Middle frontal gyrus (tissue), 1 donor: ENCODE data around the gene KRT76.
"Not testable (repeated sequence)": the region's sequence is repeated elsewhere in the genome, so short reads cannot be mapped to it uniquely, and the experiment has no call there.

Experiments used
- DNase-seq: peaks from one replicate; pipeline ENCODE4 v3.0.0-alpha.2; 2015; ENCODE audit warnings: low spot score; ENCODE audit errors: extremely low spot score

The KRT76 gene

DNA sequence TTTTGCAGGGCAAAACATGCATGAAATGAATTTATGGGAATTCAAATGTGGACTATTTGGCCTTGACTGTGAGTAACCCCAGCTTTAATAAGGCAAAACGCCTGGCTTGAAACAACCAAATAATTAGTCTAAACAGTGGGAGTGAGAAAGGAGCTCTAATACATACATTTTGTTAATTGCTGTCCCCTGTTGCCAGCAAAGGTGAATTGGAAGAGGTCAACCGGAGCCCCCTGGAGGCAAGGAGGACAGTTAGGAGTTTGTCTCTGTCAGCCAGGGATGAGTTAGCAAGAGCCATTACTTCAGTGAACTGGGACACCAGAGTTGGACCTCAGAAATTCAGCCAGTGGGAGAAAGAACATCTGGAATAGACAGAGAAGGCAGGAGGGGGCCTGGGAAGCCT is 17.4 kb downstream of the KRT76 start:
- DNase-seq: no peak

DNA sequence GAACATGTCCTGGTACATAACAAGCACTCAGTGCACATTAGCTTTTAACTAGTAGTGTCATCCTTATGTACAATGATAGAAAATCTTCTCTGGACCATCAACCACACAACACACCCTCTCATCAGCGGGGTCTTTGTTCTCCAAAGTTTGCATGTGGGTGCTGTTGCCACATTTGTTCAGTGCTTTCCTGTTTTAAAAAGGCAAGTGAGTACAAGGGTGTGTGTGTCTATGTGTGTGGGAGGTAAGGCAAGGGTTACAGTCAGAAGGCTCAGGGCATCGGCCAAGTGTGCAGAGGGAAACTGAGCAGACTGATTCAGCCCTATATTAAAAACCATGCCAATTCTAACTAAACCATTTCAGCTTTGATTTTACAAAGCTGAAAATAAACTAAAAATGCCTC is 17.9 kb downstream of the KRT76 start:
- DNase-seq: no peak

GRCh38 chr12:52757449-52758176 is 19.5 kb downstream of the KRT76 start:
- DNase-seq: no peak

- no peak for DNase-seq
These were observed 20.7 kb downstream of the KRT76 start for GRCh38 chr12:52756281-52756960.

DNA sequence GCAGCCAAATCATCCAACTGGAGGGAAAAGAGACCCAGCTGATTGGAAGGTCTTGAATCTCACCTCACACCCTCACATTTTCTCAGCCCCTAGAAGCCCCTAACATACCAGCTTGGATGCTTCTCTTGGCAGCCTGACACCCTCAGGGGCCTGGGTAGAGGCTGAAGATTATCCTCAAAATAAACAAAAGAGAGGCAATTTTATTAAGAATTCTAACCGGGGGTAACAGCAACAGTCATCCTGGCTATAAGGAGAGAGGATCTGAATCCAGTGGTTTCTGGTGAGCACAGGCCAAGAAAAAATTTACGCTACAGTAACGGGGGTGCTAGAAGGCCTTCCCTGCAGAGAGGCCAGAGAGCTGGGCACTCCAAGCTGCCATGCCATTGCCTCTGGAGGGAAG is 21.6 kb downstream of the KRT76 start:
- no peak for DNase-seq

GRCh38 chr12:52754135-52754534 is 23.0 kb downstream of the KRT76 start:
- DNase-seq: no peak

GRCh38 chr12:52753283-52753682 is 23.9 kb downstream of the KRT76 start:
- DNase-seq: no peak

DNA sequence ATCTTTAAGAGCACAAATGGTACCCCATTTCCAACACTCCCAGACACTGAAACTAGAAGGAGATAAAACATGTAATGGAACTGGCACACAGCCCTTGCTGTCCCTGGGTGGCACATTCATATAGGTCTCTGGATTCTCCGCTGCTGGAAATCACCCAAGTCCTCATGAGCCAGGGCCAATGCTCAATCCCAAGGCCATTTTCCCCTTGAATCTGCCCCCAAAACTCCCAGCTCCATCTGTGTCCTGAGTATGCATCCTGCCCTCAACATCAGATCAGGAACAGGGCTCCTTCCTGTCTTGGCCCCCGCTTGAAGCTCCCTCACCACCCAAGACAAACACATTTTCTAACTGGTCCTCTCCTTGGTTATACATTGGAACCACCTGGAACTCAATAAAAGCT is 24.6 kb downstream of the KRT76 start:
- DNase-seq: no peak

- DNase-seq: no peak
These were observed 25.4 kb downstream of the KRT76 start for GRCh38 chr12:52751795-52752194.

DNA sequence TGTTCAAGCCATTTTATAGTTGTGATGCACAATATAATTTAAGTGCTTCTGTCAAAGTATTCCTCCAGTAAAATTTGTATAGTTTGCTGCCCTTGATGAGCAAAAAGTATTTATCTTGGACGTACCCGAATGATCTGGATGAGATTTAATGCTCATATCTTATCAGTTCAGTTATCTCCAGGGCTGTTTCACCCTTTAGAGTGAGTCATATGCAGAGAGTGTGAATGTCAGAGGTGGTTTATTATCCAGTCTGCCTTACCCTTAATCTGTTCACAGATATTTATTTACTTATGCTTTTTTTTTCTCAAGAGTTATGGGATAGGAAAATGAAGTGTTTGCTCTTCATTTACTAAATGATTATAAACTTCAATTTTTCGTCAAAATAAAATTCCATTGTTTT is 26.6 kb downstream of the KRT76 start:
- not testable (repeated sequence) for DNase-seq

GRCh38 chr12:52749827-52750226 is 27.3 kb downstream of the KRT76 start:
- DNase-seq: no peak

DNA sequence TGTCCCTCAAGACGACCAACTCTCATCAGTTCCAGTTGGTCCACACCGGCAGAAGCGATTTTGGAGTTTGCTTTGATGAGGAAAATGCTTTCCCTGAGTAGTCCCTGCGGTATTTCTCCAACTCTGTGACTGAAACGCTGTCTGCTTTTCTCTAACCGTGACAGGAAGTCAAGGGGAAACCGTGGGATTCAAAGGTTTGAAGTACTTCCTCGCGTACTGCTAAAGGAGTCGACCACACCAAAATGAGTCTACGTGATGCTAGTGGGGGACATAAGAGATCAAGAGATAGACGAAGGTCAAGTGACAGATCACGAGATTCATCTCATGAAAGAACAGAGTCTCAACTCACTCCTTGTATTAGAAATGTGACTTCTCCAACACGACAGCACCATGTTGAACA is 28.6 kb downstream of the KRT76 start:
- DNase-seq: no peak

- DNase-seq: no peak
These were observed 31.6 kb downstream of the KRT76 start for GRCh38 chr12:52745554-52745953.

- no peak for DNase-seq
These were observed 32.5 kb downstream of the KRT76 start for GRCh38 chr12:52744493-52745156.

DNA sequence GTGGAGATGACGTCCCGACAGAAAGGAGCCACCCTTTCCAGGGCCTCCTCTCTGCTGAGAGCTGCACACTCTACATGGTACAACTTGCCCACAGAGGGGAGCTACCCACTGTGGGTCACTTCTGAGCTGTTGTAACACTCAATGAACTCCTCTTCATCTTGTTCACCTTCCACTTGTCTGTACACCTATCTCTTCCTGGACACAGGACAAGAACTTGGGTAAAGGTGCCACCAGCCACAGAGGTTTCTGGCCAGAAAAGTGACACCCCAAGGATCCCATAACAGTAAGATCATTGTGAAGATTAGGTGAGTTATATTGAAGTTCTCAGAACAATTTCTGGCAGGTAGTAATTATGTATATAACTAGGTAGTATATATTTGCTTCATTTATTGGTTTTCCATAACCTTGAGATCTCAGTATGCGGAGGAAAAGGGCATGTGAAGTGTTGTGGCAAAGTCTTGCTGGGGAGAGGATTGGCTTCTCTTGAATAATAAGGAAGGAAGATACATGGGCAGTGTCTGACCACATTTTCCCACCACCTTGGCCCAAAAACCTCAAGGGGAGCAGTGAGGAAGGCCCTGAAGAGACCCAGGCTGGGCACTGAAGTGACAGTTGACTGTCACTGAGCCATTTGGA is 34.2 kb downstream of the KRT76 start:
- DNase-seq: no peak

GRCh38 chr12:52742196-52742580 is 35.0 kb downstream of the KRT76 start:
- no peak for DNase-seq

- DNase-seq: no peak
These were observed 35.6 kb downstream of the KRT76 start for GRCh38 chr12:52741375-52742195.

- DNase-seq: no peak
These were observed 36.6 kb downstream of the KRT76 start for GRCh38 chr12:52740584-52740983.

DNA sequence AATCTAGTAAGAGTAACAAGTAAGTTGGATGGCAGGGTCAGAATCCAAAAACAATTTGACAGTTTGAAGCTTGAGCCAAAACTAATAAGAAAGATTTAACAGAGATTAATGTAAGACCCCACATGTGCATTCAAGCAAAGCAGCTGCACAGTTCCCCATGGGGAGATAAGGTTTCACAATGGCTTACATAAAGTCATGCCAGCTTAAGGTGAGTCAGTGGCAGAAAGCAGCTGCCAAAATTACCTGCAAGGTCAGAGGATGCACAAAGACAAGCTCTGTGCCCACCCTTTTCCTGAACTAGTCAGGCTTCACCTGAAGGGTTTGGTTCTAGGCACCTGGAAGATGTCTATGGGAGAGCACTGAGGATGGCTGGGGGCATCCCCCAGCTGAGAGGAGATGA is 37.2 kb downstream of the KRT76 start:
- DNase-seq: no peak

DNA sequence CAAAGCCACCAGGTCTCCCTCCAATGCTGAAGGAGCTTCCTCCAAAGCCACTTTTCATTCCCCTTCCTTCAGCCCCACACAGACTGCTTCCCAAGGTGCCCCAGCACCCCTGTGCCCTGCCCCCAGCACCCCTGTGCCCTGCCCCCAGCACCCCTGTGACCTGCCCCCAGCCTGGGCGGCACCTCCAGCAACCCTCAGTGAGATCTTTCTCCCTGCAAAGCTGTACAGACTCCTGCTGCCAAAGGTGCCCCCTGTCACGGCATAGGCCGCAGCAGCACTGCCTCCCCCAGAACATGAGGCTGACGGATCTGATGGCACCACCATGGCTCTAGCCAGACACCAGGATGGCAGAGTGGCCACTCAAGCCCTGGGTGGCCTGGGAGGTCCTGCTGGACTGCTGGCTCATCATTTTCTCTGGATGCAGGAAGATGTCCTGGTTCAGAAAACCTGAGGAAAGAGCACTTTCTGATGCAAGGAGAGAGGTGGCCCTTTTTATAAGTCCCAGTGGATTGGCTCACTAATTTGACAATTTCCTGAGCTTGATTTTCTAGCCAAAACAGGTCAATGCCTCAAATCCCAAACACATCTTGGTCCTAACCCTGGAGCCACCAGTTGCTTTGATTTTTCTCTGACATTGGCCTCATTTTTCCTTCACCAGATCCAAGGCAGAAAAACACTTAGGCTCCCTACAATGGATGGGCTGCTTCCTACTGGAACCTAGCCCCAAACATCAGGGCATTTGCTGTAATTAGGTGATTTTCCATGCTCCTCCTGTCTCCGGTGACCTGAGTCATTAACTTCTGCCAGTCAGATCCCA is 41.1 kb downstream of the KRT76 start:
- DNase-seq: no peak
